Stimulated activated CD8-positive, alpha-beta memory T cell treated with anti-CD3 and anti-CD28 coated beads, Interleukin-7, amount 100 ng/mL, for 48 hours (primary cell): Measurements from ENCODE around the gene ITPK1.

Experiments
- DNase-seq, 2 donors: peaks; one replicate each; pipeline ENCODE4 v3.0.0-alpha.2; 2020; ENCODE audit warnings: low read depth in 1 of 2; ENCODE audit errors: extremely low read depth in 1 of 2

ITPK1 gene

DNA sequence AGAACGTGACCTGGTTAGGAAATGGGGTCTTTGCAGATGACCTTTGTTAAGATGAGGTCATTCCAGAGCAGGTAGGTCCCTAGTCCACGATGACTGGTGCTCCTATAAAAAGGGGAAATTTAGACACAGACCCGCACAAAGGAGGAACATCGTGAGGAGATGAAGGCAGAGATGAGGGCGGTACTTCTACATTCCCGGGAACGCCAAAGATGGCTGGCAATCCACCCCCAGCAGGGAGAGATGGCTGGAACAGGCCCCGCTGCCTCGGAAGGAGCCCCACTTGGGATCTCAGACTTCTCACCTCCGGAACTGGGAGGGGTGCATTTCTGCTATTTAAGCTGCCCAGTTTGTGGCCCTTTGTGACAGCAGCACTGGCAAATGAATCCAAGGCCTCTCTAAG, 85.0 kb downstream of the ITPK1 start:
- DNase-seq = no peak

DNA sequence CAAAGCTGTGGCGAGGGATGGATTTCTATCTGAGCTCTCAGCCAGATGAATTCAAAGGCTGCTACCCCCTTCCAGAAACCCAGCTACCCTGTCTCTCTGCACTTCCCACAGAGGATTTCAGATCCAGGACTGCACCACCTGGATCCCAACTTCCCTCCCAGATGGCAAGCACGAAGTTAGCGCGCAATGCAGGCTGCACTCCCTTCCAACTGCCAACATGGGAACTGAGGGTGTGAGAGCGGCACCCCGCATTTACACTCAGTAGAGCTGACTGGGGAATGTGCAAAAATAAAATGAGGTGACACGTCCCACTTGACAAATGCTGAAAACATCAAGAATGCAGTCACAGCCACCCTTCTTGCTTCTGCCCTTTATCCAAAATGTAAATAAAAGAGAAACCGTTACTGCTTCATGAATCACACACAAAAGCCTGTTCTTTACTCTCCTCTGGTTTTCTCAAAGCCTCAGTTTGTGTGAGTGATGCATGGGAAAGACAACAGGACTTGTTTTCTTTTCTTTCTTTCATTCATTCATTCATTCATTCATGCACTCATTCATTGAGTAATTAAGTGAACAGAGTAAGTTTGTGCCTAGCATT, 85.7 kb downstream of the ITPK1 start:
- DNase-seq = no peak

GRCh38 chr14:93029417-93029816, 86.3 kb downstream of the ITPK1 start:
- no peak for DNase-seq

DNA sequence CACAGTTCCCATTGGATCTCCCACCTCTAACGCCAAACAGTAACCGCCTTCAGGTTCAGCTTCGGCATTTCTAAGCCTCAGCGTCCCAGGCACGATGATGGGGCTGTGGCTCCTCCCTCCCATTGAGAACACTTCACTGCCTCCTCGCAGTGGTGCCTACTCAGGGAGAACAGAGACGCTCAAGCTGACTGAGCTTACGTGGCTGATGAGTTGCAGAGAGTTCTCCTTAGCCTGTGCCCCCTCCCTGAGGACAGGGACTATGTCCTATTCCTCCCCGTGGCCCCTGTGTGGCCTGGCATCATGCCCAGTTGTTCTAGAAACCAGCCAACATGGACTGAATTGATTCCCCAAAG, 87.0 kb downstream of the ITPK1 start:
- no peak for DNase-seq

GRCh38 chr14:93027810-93028723, 87.7 kb downstream of the ITPK1 start:
- no peak for DNase-seq

DNA sequence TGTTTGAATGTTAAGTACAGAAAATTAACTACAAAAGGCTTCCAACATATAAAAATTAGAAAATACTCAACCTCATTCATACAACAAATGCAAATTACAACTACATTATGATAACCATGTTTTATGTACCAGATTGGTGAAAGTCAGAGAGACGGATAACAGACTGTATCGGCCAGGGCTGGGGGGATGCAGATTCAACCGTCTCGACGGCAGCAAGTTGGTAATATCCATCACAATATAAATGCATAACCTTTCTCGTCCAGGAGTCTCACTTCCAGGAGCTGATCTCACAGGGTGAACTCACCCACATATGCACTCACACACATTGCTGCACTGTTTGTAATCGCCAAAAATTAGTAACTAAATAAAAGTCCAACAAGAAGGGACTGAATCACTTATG, 89.4 kb downstream of the ITPK1 start:
- DNase-seq = no peak

DNA sequence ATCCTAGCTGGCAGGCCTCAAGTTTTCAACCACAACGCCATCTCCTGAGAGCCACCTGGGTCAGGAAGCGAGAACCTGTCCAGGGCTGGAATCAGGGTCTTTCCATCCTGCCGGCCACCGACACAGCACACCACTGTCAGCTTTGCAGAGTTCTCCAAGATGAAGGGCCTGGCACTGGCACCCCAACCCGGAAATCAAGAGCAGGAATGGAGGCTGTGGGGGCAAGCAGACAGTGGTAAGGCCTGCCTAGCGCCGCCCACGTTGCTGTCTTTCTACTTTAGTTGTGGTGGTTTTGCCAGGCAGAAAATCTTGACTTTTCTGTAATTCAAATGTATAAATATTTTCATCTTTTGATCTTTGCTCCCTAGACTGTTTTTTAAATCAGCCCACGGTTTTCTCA, 90.7 kb downstream of the ITPK1 start:
- DNase-seq = no peak

- DNase-seq = no peak
Measured at GRCh38 chr14:93024493-93024892, 91.2 kb downstream of the ITPK1 start.

- DNase-seq = no peak
Measured at GRCh38 chr14:93023802-93024434, 91.8 kb downstream of the ITPK1 start.

DNA sequence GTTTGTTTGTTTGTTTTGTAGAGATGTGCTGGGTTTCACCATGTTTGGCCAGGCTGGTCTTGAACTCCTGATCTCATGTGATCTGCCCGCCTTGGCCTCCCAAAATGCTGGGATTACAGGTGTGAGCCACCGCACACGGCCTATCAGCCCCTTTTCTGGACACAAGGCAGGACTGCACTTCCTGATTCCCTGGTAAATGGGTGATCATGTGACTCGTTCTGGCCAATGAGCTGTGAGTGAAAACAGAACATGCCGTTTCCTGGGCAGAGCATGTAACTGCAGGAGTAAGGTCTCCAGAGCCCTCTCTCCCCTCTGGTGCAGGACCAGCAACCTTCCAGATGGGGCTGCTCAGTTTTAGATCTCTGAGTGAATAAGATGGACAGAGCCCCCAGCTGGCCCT, 92.7 kb downstream of the ITPK1 start:
- no peak for DNase-seq

DNA sequence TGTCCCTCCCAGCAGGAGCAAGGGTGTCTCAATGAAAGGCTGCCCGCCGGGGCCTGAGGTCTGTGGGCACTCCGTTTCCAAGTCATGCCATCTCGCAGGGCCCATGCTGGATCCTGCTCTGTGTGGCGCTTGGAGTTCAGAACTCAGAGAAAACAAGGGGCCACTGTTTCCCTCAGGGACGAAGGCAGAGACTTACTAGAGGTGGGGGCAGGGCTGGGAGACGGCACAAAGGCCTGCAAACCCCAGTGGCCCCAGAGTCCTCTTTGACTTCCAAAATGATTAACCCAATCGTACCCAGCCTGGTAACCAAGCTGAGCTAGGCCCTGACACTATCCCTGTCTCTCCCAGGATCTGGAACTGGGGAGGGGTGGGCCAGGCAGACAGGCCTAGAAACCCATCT, 95.8 kb downstream of the ITPK1 start:
- DNase-seq = no peak

DNA sequence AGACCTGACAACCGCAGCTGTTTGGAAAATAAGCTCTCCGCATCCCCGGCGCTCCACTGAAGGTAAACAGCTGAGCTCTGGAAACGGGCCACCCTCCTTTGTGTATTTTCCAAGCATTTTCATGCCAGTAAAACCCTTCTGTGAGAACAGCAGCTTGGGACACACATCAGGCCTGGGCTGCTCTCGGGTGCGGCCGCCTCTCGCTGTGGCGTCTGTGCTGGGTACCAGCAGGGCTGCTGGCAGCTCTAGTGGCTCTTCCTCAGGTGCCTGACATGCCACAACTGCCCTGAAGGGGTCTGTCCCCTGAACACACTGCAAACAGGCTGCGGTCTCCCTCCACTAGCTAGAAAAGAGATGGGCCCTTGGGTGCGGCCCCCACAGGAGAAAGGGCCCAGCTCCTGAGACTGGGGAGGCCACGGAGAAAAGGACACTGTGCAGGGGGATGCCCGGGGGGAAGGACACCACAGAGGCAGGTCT, 96.3 kb downstream of the ITPK1 start:
- DNase-seq = no peak

DNA sequence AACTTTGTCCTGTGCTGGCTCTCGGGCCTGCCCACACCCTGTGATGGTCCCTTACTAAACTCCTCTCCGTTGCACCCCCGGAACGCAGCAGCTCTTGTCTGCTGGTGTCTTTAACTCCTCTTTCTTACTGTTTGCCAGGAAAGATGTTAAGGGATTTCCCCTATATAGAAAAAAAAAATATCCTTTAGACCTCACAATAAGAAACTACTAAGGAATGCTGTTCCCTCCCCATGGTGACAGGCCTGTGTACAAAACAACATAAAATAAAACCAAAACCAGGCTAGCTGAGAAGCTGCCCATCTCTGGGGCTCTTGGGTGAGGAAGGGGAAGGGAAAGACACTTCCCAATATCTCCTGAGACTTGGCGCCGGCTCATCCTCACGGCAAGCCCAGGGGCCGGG, 97.4 kb downstream of the ITPK1 start:
- DNase-seq = no peak

DNA sequence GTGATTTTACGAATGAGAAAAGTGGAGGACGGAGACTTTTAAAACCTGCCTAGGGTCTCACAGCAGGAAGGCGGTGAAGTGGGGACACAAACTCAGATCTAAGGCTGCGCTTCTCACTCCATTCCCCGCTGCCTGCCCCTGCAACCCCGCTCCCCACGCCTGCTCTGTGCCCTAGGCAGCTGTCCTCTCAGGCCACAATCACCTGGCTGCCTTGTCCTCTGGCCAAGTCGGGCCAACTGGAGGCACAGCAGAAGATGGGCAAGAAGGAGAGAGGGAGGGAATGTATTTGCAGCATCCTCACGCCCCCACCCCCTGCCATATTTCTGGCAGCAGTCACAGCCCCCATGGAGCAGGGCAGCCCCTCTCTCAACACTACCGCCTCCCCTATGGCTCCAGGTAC, 97.8 kb downstream of the ITPK1 start:
- DNase-seq = no peak

DNA sequence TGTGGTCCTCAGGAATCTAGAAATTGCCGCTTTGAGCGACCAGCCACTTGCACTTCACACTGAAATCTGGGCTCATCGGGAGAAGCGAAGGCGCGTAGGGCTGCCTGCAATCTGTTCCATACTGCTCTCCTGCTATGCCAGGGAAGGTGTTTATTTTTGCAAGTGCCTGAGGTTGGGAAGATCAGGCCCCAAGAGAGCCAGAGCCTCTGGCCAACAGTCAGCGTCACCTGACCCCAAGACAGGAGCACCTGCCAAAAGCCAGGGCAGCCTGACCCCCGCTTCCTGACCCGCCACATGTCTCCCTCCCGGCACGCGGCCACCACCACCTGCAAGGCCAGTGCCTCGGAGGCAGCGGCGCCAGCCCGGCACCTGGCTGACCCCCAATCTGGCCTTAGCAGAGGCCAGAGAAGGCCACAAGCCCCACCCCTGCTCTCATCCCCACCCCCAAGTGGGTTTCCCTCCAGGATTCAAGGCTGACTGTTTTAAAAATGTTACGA, 98.4 kb downstream of the ITPK1 start:
- no peak for DNase-seq

GRCh38 chr14:93016275-93016845, 99.4 kb downstream of the ITPK1 start:
- no peak for DNase-seq

GRCh38 chr14:93015505-93015904, 100.2 kb downstream of the ITPK1 start:
- DNase-seq = no peak

DNA sequence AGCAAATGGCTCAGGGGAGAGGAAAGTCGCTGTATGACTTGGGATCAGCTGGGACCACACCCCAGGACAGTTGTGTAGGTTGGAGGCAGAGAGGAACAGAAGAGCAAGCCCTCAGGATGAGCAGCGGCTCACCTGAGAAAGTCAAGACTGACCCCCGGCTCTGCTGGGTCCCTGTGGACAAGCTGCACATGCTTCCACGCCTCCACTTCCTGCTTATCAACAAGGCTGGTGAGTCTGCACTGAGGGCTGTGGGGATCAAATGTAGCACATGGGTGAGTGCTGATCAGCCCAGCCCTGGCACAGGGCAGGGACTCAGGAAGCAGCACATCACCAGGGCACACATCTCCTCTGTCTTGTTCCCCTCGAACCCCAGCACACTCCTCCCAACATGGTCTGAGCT, 100.7 kb downstream of the ITPK1 start:
- DNase-seq = no peak

- no peak for DNase-seq
Measured at GRCh38 chr14:93014058-93015023, 101.4 kb downstream of the ITPK1 start.

- DNase-seq = no peak
Measured at GRCh38 chr14:93012951-93013719, 102.6 kb downstream of the ITPK1 start.
